ENCODE data around the gene GPX8.

GPX8 gene

GRCh38 chr5:55159763-55160492 lies at the start of gene GPX8:
GPX8 (plus strand) TSS chr5:55160171; CDS start chr5:55160193, 22 bp downstream.
- peak in 1 of 2 donors; percentile 72 for DNase-seq

GRCh38 chr5:55110217-55110616 lies 49.8 kb upstream of the GPX8 start:
- no peak for DNase-seq

- DNase-seq, result no peak
Measured at GRCh38 chr5:55113327-55113726, 46.6 kb upstream of the GPX8 start.

GRCh38 chr5:55114061-55114460 lies 45.9 kb upstream of the GPX8 start:
- DNase-seq, result no peak

GRCh38 chr5:55123365-55123764 lies 36.6 kb upstream of the GPX8 start:
- DNase-seq, result no peak

- DNase-seq, result peak in 1 of 2 donors; percentile 2
Measured at GRCh38 chr5:55134053-55134722, 25.8 kb upstream of the GPX8 start.

GRCh38 chr5:55136521-55136920 lies 23.4 kb upstream of the GPX8 start:
- DNase-seq, result no peak

- no peak for DNase-seq
Measured at GRCh38 chr5:55140908-55141665, 18.9 kb upstream of the GPX8 start.

- DNase-seq, result peak in 1 of 2 donors; percentile 24
Measured at GRCh38 chr5:55141945-55142690, 17.9 kb upstream of the GPX8 start.

- DNase-seq, result no peak
Measured at GRCh38 chr5:55143624-55144023, 16.3 kb upstream of the GPX8 start.

GRCh38 chr5:55146080-55146479 lies 13.9 kb upstream of the GPX8 start:
- no peak for DNase-seq

- DNase-seq, result peak; percentile 79 to 90
Measured at GRCh38 chr5:55146543-55147151, 13.3 kb upstream of the GPX8 start.

GRCh38 chr5:55149308-55149795 lies 10.6 kb upstream of the GPX8 start:
- DNase-seq, result no peak

GRCh38 chr5:55151923-55152842 lies 7.8 kb upstream of the GPX8 start:
- DNase-seq, result no peak

GRCh38 chr5:55154873-55155272 lies 5.1 kb upstream of the GPX8 start:
- no peak for DNase-seq

- DNase-seq, result no peak
Measured at GRCh38 chr5:55160493-55161209, 680 bp downstream of the GPX8 start.

GRCh38 chr5:55162666-55163065 lies 2.7 kb downstream of the GPX8 start:
- DNase-seq, result no peak

- no peak for DNase-seq
Measured at GRCh38 chr5:55171471-55171870, 11.5 kb downstream of the GPX8 start.

GRCh38 chr5:55172051-55172899 lies 12.3 kb downstream of the GPX8 start:
- peak; percentile 74 to 87 for DNase-seq

Measured in CD4-positive, alpha-beta T cell treated with Interferon alpha-2 for 1 hour (primary cell).